Fibroblast of villous mesenchyme (primary cell): ENCODE measurements around the gene LAD1. TPM values are rescaled to one million over a fixed set of nuclear protein-coding genes. Genes with fewer than 3 reads are reported as not detected.

ENCODE experiments used
- DNase-seq: peaks from one replicate; pipeline ENCODE4 v3.0.0-alpha.2; 2010; ENCODE audit warnings: low read depth
- H3K4me3 ChIP-seq: 2 replicates; pipeline ENCODE4 v1.5.1; 2011; ENCODE audit warnings: low read depth, mild to moderate bottlenecking, low read length
- CTCF ChIP-seq: IDR thresholded peaks from 2 replicates; pipeline ENCODE4 v1.5.1; 2012; ENCODE audit warnings: low read depth, mild to moderate bottlenecking, low read length; ENCODE audit not compliant: insufficient read depth
- total RNA-seq: library from RNA; depleted of rRNA; stranded (reverse); fragments of >200 nt; gene quantifications from 2 replicates; pipeline ENCODE4 v1.2.3, GENCODE V29; 2012

Gene LAD1
- total RNA-seq, 1 donor = not detected

- TF ChIP-seq CTCF = no peak
- DNase-seq = no peak
- H3K4me3 ChIP-seq = no peak overlapping the region
Measured at GRCh38 chr1:201354151-201354900, 44.8 kb downstream of the LAD1 start.

- no peak overlapping the region for H3K4me3 ChIP-seq
- DNase-seq = no peak
- no peak for TF ChIP-seq CTCF
Measured at GRCh38 chr1:201353186-201353940, 45.8 kb downstream of the LAD1 start.

GRCh38 chr1:201351617-201352016, 47.5 kb downstream of the LAD1 start:
- DNase-seq = no peak
- H3K4me3 ChIP-seq = no peak overlapping the region
- no peak for TF ChIP-seq CTCF

DNA sequence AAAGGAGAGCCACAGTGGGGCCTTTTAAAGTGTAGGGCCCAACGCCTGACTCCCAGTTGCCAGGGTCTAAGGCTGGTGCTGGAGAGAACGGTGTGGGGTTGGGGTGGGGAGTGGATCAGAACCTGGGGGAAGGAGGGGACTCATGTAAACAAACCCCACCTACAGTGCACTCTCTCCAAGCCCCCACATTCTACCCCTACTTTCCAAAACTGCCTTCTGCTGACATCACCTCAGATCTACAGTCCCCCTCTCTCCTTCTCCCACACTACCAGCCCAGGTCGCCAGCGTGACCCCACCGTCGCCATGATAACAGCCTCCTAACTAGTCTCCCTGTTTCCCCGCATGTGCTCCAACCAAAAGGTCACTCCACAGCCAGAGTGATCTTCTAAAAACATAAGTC, 48.2 kb downstream of the LAD1 start:
- H3K4me3 ChIP-seq = no peak overlapping the region
- TF ChIP-seq CTCF = no peak
- no peak for DNase-seq

- no peak for DNase-seq
- H3K4me3 ChIP-seq = no peak overlapping the region
- TF ChIP-seq CTCF = no peak
Measured at GRCh38 chr1:201350361-201350725, 48.8 kb downstream of the LAD1 start.

GRCh38 chr1:201349092-201349491, 50.0 kb downstream of the LAD1 start:
- no peak overlapping the region for H3K4me3 ChIP-seq
- TF ChIP-seq CTCF = no peak
- no peak for DNase-seq
